ENCODE measurements around the gene TIPRL.

GRCh38 chr1:168148916-168149315 lies 29.8 kb upstream of the TIPRL start:
- no peak for TF ChIP-seq CTCF (IDR thresholded peaks at IDR 0.05; ENCODE audit: low read depth, low read length, poor library complexity, severe bottlenecking)
- no peak for TF ChIP-seq EZH2phosphoT487 (IDR thresholded peaks at IDR 0.05; ENCODE audit: borderline replicate concordance, low read length)
